ES-I3 (cell line): ENCODE results near the gene LDLRAD1.
"Not testable (repeated sequence)": the region's sequence is repeated elsewhere in the genome, so short reads cannot be mapped to it uniquely, and the experiment has no call there.

Source experiments
- H3K36me3 ChIP-seq: 2 replicates; pipeline ENCODE4 v1.6.1; 2013; ENCODE audit warnings: mild to moderate bottlenecking, low read length, control low read depth, moderate library complexity; ENCODE audit not compliant: insufficient read depth
- H3K4me1 ChIP-seq: 2 replicates; pipeline ENCODE4 v1.6.1; 2013; ENCODE audit warnings: mild to moderate bottlenecking, control low read depth, low read length; ENCODE audit not compliant: insufficient read depth
- H3K9ac ChIP-seq: 2 replicates; pipeline ENCODE4 v1.6.1; 2013; ENCODE audit warnings: low read depth, mild to moderate bottlenecking, low read length, moderate library complexity
- H3K9me3 ChIP-seq: 2 replicates; pipeline ENCODE4 v1.6.1; 2013; ENCODE audit warnings: mild to moderate bottlenecking, low read length, moderate library complexity; ENCODE audit not compliant: control insufficient read depth, insufficient read depth

The LDLRAD1 gene

GRCh38 chr1:54009406-54009805 is 8.6 kb downstream of the LDLRAD1 start:
- no peaks in the 10 kb centered on the region for H3K36me3 ChIP-seq
- H3K9me3 ChIP-seq, result no peaks in the 10 kb centered on the region
- H3K4me1 ChIP-seq, result no peaks in the 10 kb centered on the region
- H3K9ac ChIP-seq, result no peak overlapping the region

- Histone ChIP-seq H3K9ac (no peak overlapping the region), H3K4me1 (no peaks in the 10 kb centered on the region), H3K36me3 (no peaks in the 10 kb centered on the region), H3K9me3 (no peaks in the 10 kb centered on the region)
Measured at GRCh38 chr1:54008876-54009275, 9.1 kb downstream of the LDLRAD1 start.

- Histone ChIP-seq H3K9me3 (no peaks in the 10 kb centered on the region), H3K36me3 (no peaks in the 10 kb centered on the region), H3K9ac (no peak overlapping the region), H3K4me1 (no peaks in the 10 kb centered on the region)
Measured at GRCh38 chr1:54007613-54008012, 10.4 kb downstream of the LDLRAD1 start.

GRCh38 chr1:54006508-54006907 is 11.5 kb downstream of the LDLRAD1 start:
- Histone ChIP-seq H3K4me1 (no peaks in the 10 kb centered on the region), H3K9me3 (no peaks in the 10 kb centered on the region), H3K36me3 (no peaks in the 10 kb centered on the region), H3K9ac (no peak overlapping the region)

GRCh38 chr1:54004481-54005049 is 13.4 kb downstream of the LDLRAD1 start:
- Histone ChIP-seq H3K9ac (no peak overlapping the region), H3K4me1 (no peaks in the 10 kb centered on the region)

GRCh38 chr1:54003750-54004480 is 14.1 kb downstream of the LDLRAD1 start:
- not testable (repeated sequence) for H3K9ac ChIP-seq, H3K4me1 ChIP-seq, H3K36me3 ChIP-seq, H3K9me3 ChIP-seq

More at GRCh38 chr1:54004481-54005049, 13.4 kb downstream of the LDLRAD1 start:
- Histone ChIP-seq H3K9me3 (no peaks in the 10 kb centered on the region), H3K36me3 (no peaks in the 10 kb centered on the region)

- H3K9me3 ChIP-seq, result no peaks in the 10 kb centered on the region
- H3K4me1 ChIP-seq, result no peaks in the 10 kb centered on the region
- H3K9ac ChIP-seq, result no peak overlapping the region
- H3K36me3 ChIP-seq, result no peaks in the 10 kb centered on the region
Measured at GRCh38 chr1:54003249-54003646, 14.7 kb downstream of the LDLRAD1 start.

- no peaks in the 10 kb centered on the region for H3K4me1 ChIP-seq
- H3K9ac ChIP-seq, result no peak overlapping the region
- H3K36me3 ChIP-seq, result no peaks in the 10 kb centered on the region
- no peaks in the 10 kb centered on the region for H3K9me3 ChIP-seq
Measured at GRCh38 chr1:54002544-54003248, 15.3 kb downstream of the LDLRAD1 start.

- Histone ChIP-seq H3K9me3 (no peaks in the 10 kb centered on the region), H3K36me3 (no peaks in the 10 kb centered on the region), H3K4me1 (no peaks in the 10 kb centered on the region), H3K9ac (no peak overlapping the region)
Measured at GRCh38 chr1:54001591-54001990, 16.4 kb downstream of the LDLRAD1 start.

- Histone ChIP-seq H3K4me1 (no peaks in the 10 kb centered on the region), H3K9ac (no peak overlapping the region), H3K9me3 (no peaks in the 10 kb centered on the region), H3K36me3 (no peaks in the 10 kb centered on the region)
Measured at GRCh38 chr1:53999920-54000319, 18.1 kb downstream of the LDLRAD1 start.

GRCh38 chr1:53998223-53998622 is 19.8 kb downstream of the LDLRAD1 start:
- H3K36me3 ChIP-seq, result no peaks in the 10 kb centered on the region
- no peaks in the 10 kb centered on the region for H3K4me1 ChIP-seq
- H3K9ac ChIP-seq, result no peak overlapping the region
- H3K9me3 ChIP-seq, result no peaks in the 10 kb centered on the region

- H3K36me3 ChIP-seq, result no peaks in the 10 kb centered on the region
- H3K9me3 ChIP-seq, result no peaks in the 10 kb centered on the region
- H3K9ac ChIP-seq, result no peak overlapping the region
- no peaks in the 10 kb centered on the region for H3K4me1 ChIP-seq
Measured at GRCh38 chr1:53995683-53996082, 22.3 kb downstream of the LDLRAD1 start.

- not testable (repeated sequence) for H3K4me1 ChIP-seq, H3K9ac ChIP-seq, H3K36me3 ChIP-seq, H3K9me3 ChIP-seq
Measured at GRCh38 chr1:53994516-53994915, 23.5 kb downstream of the LDLRAD1 start.

GRCh38 chr1:53992085-53992874 is 25.7 kb downstream of the LDLRAD1 start:
- no peaks in the 10 kb centered on the region for H3K4me1 ChIP-seq
- H3K9me3 ChIP-seq, result no peaks in the 10 kb centered on the region
- no peak overlapping the region for H3K9ac ChIP-seq
- H3K36me3 ChIP-seq, result no peaks in the 10 kb centered on the region
